AG04450 (cell line): ENCODE measurements around the gene SPATA18. TPM values are rescaled to one million over a fixed set of nuclear protein-coding genes. Genes with fewer than 3 reads are reported as not detected.

Experiments
- CTCF ChIA-PET: fragments of 300-600, 350-600 bp; formaldehyde crosslinking; extraction: SDS; loops from one replicate; lab custom pipeline; 2022; ENCODE audit warnings: antibody characterized with exemption, inconsistent platforms; lab: Charles Lee
- POLR2A ChIA-PET: fragments of 350-600 bp; formaldehyde crosslinking; extraction: SDS; loops from one replicate; lab custom pipeline; 2021; ENCODE audit warnings: antibody characterized with exemption, inconsistent platforms; lab: Yijun Ruan, JAX
- DNase-seq: peaks from one replicate; pipeline ENCODE4 v3.0.0-alpha.2; 2011; ENCODE audit warnings: low read depth, low spot score
- H3K27ac ChIP-seq: one replicate; pipeline ENCODE4 v1.5.1; 2012; ENCODE audit warnings: low read depth, low read length, control low read depth
- H3K27me3 ChIP-seq: one replicate; pipeline ENCODE4 v1.6.0; 2012; ENCODE audit warnings: low read length; ENCODE audit not compliant: control insufficient read depth, insufficient read depth
- H3K4me3 ChIP-seq: 2 replicates; pipeline ENCODE4 v1.5.1; 2011; ENCODE audit warnings: mild to moderate bottlenecking, low read depth, low read length, control low read depth
- H3K9me3 ChIP-seq: 2 replicates; pipeline ENCODE4 v1.5.1; 2012; ENCODE audit warnings: low read length; ENCODE audit not compliant: control insufficient read depth, insufficient read depth
- CTCF ChIP-seq: IDR thresholded peaks from 2 replicates; pipeline ENCODE4 v1.5.1; 2011; ENCODE audit warnings: low read depth, low read length, control low read depth, inconsistent platforms
- polyA plus RNA-seq: library from polyadenylated mRNA; depleted of rRNA; stranded (reverse); fragments of >200 nt; gene quantifications from 2 replicates; pipeline ENCODE4 v1.2.3, GENCODE V29; 2011

The SPATA18 gene
- polyA plus RNA-seq, 1 experiment, result 12.7 TPM

- POLR2A ChIA-PET, result no interaction called here
- H3K27me3 ChIP-seq, result no peaks in the 10 kb centered on the region
- no peak for DNase-seq
- CTCF ChIA-PET, result no interaction called here
- no peak overlapping the region for H3K27ac ChIP-seq
- TF ChIP-seq CTCF, result no peak
- no peaks in the 10 kb centered on the region for H3K9me3 ChIP-seq
- H3K4me3 ChIP-seq, result no peak overlapping the region
These were observed 43.5 kb downstream of the SPATA18 start for GRCh38 chr4:52094376-52095145.

GRCh38 chr4:52095374-52095773 is 44.3 kb downstream of the SPATA18 start:
- CTCF ChIA-PET, result no interaction called here
- no peak for TF ChIP-seq CTCF
- no peak for DNase-seq
- no peak overlapping the region for H3K4me3 ChIP-seq
- no peak overlapping the region for H3K27ac ChIP-seq
- H3K27me3 ChIP-seq, result no peaks in the 10 kb centered on the region
- H3K9me3 ChIP-seq, result no peaks in the 10 kb centered on the region
- POLR2A ChIA-PET, result no interaction called here

GRCh38 chr4:52096048-52096447 is 44.9 kb downstream of the SPATA18 start:
- DNase-seq, result no peak
- ChIA-PET POLR2A (no interaction called here), CTCF (no interaction called here)
- Histone ChIP-seq H3K27me3 (no peaks in the 10 kb centered on the region), H3K27ac (no peak overlapping the region), H3K9me3 (no peaks in the 10 kb centered on the region), H3K4me3 (no peak overlapping the region)
- TF ChIP-seq CTCF, result no peak

GRCh38 chr4:52098618-52099017 is 47.5 kb downstream of the SPATA18 start:
- ChIA-PET POLR2A (no interaction called here), CTCF (no interaction called here)
- H3K27ac ChIP-seq, result no peak overlapping the region
- no peak for DNase-seq
- no peak overlapping the region for H3K4me3 ChIP-seq
- no peaks in the 10 kb centered on the region for H3K9me3 ChIP-seq
- no peaks in the 10 kb centered on the region for H3K27me3 ChIP-seq
- no peak for TF ChIP-seq CTCF

- CTCF ChIA-PET, result no interaction called here
- TF ChIP-seq CTCF, result no peak
- no peak for DNase-seq
- Histone ChIP-seq H3K27me3 (no peaks in the 10 kb centered on the region), H3K27ac (no peak overlapping the region), H3K9me3 (no peaks in the 10 kb centered on the region), H3K4me3 (no peak overlapping the region)
- POLR2A ChIA-PET, result no interaction called here
These were observed 48.9 kb downstream of the SPATA18 start for GRCh38 chr4:52099860-52100461.
